A549 (cell line): Measurements from ENCODE around the gene ARL3. TPM values are rescaled to one million over a fixed set of nuclear protein-coding genes. Genes with fewer than 3 reads are reported as not detected.

Experiments used
- ATAC-seq, 2 experiments: fragments of 200-7000 bp in 1 of 2; fragments of >200 bp in 1 of 2; cut with Nextera tagmentation in 1 of 2; cut with Tn5 transposase in 1 of 2; 3 replicates each; pipeline versions ENCODE4 v1.8.0 to v1.9.1; 2018 to 2020; ENCODE audit warnings: mild to moderate bottlenecking in 1 of 2, moderate library complexity in 1 of 2
- CTCF ChIA-PET: fragments of 300-600 bp; sonication (Branson Sonifier 250); formaldehyde crosslinking; extraction: SDS; loops from one replicate; lab custom pipeline; 2021; ENCODE audit warnings: antibody characterized with exemption, inconsistent platforms; lab: Yijun Ruan, JAX
- POLR2A ChIA-PET: fragments of 350-600 bp; formaldehyde crosslinking; extraction: SDS; loops from one replicate; lab custom pipeline; 2021; ENCODE audit warnings: antibody characterized with exemption, inconsistent platforms; lab: Yijun Ruan, JAX
- DNase-seq, 2 experiments: peaks; one replicate each; pipeline versions ENCODE4 v3.0.0 to v3.0.0-alpha.2; 2011 to 2016; ENCODE audit warnings: low read depth in 1 of 2, low spot score in 1 of 2
- FAIRE-seq: peaks from 2 replicates; lab custom pipeline; 2011; peaks lifted over from hg19 to GRCh38; lab: Jason Lieb, UNC
- H3K27ac ChIP-seq, 2 experiments: fragments of >200 bp; sonication (Bioruptor Twin); formaldehyde crosslinking; 3 replicates each; pipeline ENCODE4 v1.5.1; 2016 to 2017
- H3K4me1 ChIP-seq: fragments of >200 bp; sonication (Bioruptor Twin); formaldehyde crosslinking; 3 replicates; pipeline ENCODE4 v1.6.1; 2016
- H3K4me2 ChIP-seq: fragments of >200 bp; sonication (Bioruptor Twin); formaldehyde crosslinking; 3 replicates; pipeline ENCODE4 v1.6.1; 2016
- H3K4me3 ChIP-seq: fragments of >200 bp; sonication (Bioruptor Twin); formaldehyde crosslinking; 3 replicates; pipeline ENCODE4 v1.5.1; 2016
- H3K9me3 ChIP-seq: fragments of >200 bp; sonication (Bioruptor Twin); formaldehyde crosslinking; 3 replicates; pipeline ENCODE4 v1.6.1; 2016
- BHLHE40 ChIP-seq: IDR thresholded peaks from 2 replicates; pipeline ENCODE4 v1.6.1; 2012; ENCODE audit warnings: low read depth, low read length, inconsistent platforms
- CBX2 ChIP-seq: fragments of 200-600 bp; sonication (generic); IDR thresholded peaks from 2 replicates; pipeline ENCODE4 v1.6.1; 2016; ENCODE audit warnings: low read depth, mild to moderate bottlenecking, borderline replicate concordance
- CEBPB ChIP-seq, 2 experiments: fragments of >200 bp in 1 of 2; sonication (Bioruptor Twin) in 1 of 2; formaldehyde crosslinking in 1 of 2; IDR thresholded peaks; 2 replicates each; pipeline ENCODE4 v1.6.1; 2012 to 2016
- CHD2 ChIP-seq: fragments of 150-350 bp; IDR thresholded peaks from 2 replicates; pipeline ENCODE4 v1.6.1; 2014; ENCODE audit warnings: low read length; ENCODE audit not compliant: partially characterized antibody
- E2F6 ChIP-seq: IDR thresholded peaks from 2 replicates; pipeline ENCODE4 v1.6.1; 2012; ENCODE audit warnings: low read depth, borderline replicate concordance
- EHMT2 ChIP-seq: fragments of 200-600 bp; sonication (generic); IDR thresholded peaks from 2 replicates; pipeline ENCODE4 v1.6.1; 2016; ENCODE audit warnings: antibody characterized with exemption, low read depth, mild to moderate bottlenecking, moderate library complexity
- ELK1 ChIP-seq: fragments of 150-350 bp; IDR thresholded peaks from 2 replicates; pipeline ENCODE4 v1.6.1; 2014; ENCODE audit warnings: low read depth, mild to moderate bottlenecking, low read length
- EP300 ChIP-seq, 2 experiments: fragments of >200 bp; sonication (Bioruptor Twin); formaldehyde crosslinking; IDR thresholded peaks; 2 replicates in 1 of 2; 3 replicates in 1 of 2; pipeline ENCODE4 v1.6.1; 2016 to 2017
- HES2 ChIP-seq: fragments of >200 bp; sonication (Bioruptor Twin); formaldehyde crosslinking; IDR thresholded peaks from 2 replicates; pipeline ENCODE4 v1.6.1; 2016
- MYC ChIP-seq: IDR thresholded peaks from 2 replicates; pipeline ENCODE4 v1.6.1; 2012; ENCODE audit warnings: mild to moderate bottlenecking, inconsistent platforms, low read length, improper control_type of control experiment, borderline replicate concordance
- NFE2L2 ChIP-seq: fragments of 150-350 bp; conservative IDR thresholded peaks from 2 replicates; pipeline ENCODE4 v1.6.1; 2014; ENCODE audit warnings: low read length
- POLR2A ChIP-seq: IDR thresholded peaks from 2 replicates; pipeline ENCODE4 v1.6.1; 2012; ENCODE audit warnings: mild to moderate bottlenecking, low read length
- RARB ChIP-seq: fragments of 250-450 bp; sonication (Bioruptor Pico); IDR thresholded peaks from 2 replicates; pipeline ENCODE4 v1.8.0; 2021; ENCODE audit warnings: mild to moderate bottlenecking, moderate library complexity
- RNF2 ChIP-seq: fragments of 200-600 bp; sonication (generic); IDR thresholded peaks from 2 replicates; pipeline ENCODE4 v1.6.1; 2016; ENCODE audit warnings: low read depth, mild to moderate bottlenecking, antibody characterized with exemption, moderate library complexity, borderline replicate concordance
- USF2 ChIP-seq: fragments of 450-650 bp; IDR thresholded peaks from 2 replicates; pipeline ENCODE4 v1.6.1; 2014; ENCODE audit warnings: antibody characterized with exemption
- ZNF302 ChIP-seq: fragments of 250-450 bp; sonication (Bioruptor Pico); IDR thresholded peaks from 2 replicates; pipeline ENCODE4 v1.9.0; 2021; ENCODE audit warnings: inconsistent platforms, mild to moderate bottlenecking, moderate library complexity
- WGBS: methylation state at CpG from one replicate; pipeline ENCODE4 v1.1.6; 2017; ENCODE audit errors: missing lambda C conversion rate; 5-methylcytosine and 5-hydroxymethylcytosine counted together
- polyA plus RNA-seq, 4 experiments: library from polyadenylated mRNA; depleted of rRNA in 3 of 4; stranded (reverse); fragments of >200 nt; fragmentation: RNase III in 1 of 4; extraction: RNeasy Plus Mini Kit Qiagen cat#74134 plus additional on column Dnase treatment in 1 of 4; gene quantifications; 2 replicates in 3 of 4; 3 replicates in 1 of 4; pipeline ENCODE4 v1.2.3, GENCODE V29; 2011 to 2017
- TF ChIP-seq, protein P1 (sequence below): fragments of >200 bp; sonication (Bioruptor Twin); formaldehyde crosslinking; IDR thresholded peaks from 3 replicates; pipeline ENCODE4 v1.6.1; 2016
- TF ChIP-seq, protein P2 (sequence below): fragments of 200-600 bp; sonication (generic); IDR thresholded peaks from 2 replicates; pipeline ENCODE4 v1.6.1; 2016; ENCODE audit warnings: antibody characterized with exemption, mild to moderate bottlenecking, moderate library complexity
- TF ChIP-seq, protein P3 (sequence below): IDR thresholded peaks from 2 replicates; pipeline ENCODE4 v1.6.1; 2012

ARL3 gene
- polyA plus RNA-seq, 2 of the 4 experiments (the other 2 are of a cell fraction) = 20.2 to 21.3 TPM

GRCh38 chr10:102656791-102657371 is 57.3 kb downstream of the ARL3 start:
- DNase-seq (no peak), ATAC-seq (no peak)
- CTCF ChIA-PET = interaction anchor here (0.9 to 6.5 kb wide), 6 partner anchors 12 to 261 kb away, joined by 3 to 38 read pairs (median 14); partner anchors contain the start of genes CNNM2 and TRIM8
- no peak overlapping the region for H3K4me2 ChIP-seq
- POLR2A ChIA-PET = no interaction called here
- no peak overlapping the region for H3K27ac ChIP-seq
- H3K4me1 ChIP-seq = peaks cover 17% of the 10 kb centered on the region
- no peaks in the 10 kb centered on the region for H3K9me3 ChIP-seq
- no peak for TF ChIP-seq EHMT2
- TF ChIP-seq CBX2 = no peak
- TF ChIP-seq, protein P1, sequence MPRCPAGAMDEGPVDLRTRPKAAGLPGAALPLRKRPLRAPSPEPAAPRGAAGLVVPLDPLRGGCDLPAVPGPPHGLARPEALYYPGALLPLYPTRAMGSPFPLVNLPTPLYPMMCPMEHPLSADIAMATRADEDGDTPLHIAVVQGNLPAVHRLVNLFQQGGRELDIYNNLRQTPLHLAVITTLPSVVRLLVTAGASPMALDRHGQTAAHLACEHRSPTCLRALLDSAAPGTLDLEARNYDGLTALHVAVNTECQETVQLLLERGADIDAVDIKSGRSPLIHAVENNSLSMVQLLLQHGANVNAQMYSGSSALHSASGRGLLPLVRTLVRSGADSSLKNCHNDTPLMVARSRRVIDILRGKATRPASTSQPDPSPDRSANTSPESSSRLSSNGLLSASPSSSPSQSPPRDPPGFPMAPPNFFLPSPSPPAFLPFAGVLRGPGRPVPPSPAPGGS = no peak
- no peak for TF ChIP-seq POLR2A
- no peak for TF ChIP-seq CHD2
- no peak for TF ChIP-seq E2F6
- no peak for TF ChIP-seq EP300 (IDR thresholded peaks at IDR 0.05)
- TF ChIP-seq CEBPB (IDR thresholded peaks at IDR 0.05) = no peak
- TF ChIP-seq, protein P2, sequence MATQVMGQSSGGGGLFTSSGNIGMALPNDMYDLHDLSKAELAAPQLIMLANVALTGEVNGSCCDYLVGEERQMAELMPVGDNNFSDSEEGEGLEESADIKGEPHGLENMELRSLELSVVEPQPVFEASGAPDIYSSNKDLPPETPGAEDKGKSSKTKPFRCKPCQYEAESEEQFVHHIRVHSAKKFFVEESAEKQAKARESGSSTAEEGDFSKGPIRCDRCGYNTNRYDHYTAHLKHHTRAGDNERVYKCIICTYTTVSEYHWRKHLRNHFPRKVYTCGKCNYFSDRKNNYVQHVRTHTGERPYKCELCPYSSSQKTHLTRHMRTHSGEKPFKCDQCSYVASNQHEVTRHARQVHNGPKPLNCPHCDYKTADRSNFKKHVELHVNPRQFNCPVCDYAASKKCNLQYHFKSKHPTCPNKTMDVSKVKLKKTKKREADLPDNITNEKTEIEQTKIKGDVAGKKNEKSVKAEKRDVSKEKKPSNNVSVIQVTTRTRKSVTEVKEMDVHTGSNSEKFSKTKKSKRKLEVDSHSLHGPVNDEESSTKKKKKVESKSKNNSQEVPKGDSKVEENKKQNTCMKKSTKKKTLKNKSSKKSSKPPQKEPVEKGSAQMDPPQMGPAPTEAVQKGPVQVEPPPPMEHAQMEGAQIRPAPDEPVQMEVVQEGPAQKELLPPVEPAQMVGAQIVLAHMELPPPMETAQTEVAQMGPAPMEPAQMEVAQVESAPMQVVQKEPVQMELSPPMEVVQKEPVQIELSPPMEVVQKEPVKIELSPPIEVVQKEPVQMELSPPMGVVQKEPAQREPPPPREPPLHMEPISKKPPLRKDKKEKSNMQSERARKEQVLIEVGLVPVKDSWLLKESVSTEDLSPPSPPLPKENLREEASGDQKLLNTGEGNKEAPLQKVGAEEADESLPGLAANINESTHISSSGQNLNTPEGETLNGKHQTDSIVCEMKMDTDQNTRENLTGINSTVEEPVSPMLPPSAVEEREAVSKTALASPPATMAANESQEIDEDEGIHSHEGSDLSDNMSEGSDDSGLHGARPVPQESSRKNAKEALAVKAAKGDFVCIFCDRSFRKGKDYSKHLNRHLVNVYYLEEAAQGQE = no peak
- TF ChIP-seq ELK1 = no peak
- TF ChIP-seq, protein P3, sequence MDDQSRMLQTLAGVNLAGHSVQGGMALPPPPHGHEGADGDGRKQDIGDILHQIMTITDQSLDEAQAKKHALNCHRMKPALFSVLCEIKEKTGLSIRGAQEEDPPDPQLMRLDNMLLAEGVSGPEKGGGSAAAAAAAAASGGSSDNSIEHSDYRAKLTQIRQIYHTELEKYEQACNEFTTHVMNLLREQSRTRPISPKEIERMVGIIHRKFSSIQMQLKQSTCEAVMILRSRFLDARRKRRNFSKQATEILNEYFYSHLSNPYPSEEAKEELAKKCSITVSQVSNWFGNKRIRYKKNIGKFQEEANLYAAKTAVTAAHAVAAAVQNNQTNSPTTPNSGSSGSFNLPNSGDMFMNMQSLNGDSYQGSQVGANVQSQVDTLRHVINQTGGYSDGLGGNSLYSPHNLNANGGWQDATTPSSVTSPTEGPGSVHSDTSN = no peak
- TF ChIP-seq RARB (CRISPR knock-in tag) = no peak
- TF ChIP-seq MYC = no peak
- no peak for TF ChIP-seq ZNF302 (CRISPR knock-in tag)
- no peak for TF ChIP-seq RNF2
- no peak for TF ChIP-seq USF2
- TF ChIP-seq BHLHE40 = no peak
- TF ChIP-seq HES2 = no peak
- no peak for TF ChIP-seq NFE2L2
- TF ChIP-seq, all 56 proteins: peak for 0
- no peak overlapping the region for H3K4me3 ChIP-seq
- 95% methylated on average over 37 of the region's 42 CpGs for WGBS
- no peak for FAIRE-seq
